HG03439 (cell line): ENCODE data around the gene GNAL.
"Not testable (repeated sequence)": the region's sequence is repeated elsewhere in the genome, so short reads cannot be mapped to it uniquely, and the experiment has no call there.

Source experiments
- ATAC-seq: cut with Tn5 transposase; IDR thresholded peaks from one replicate; pipeline ENCODE4 v1.9.1; 2021; ENCODE audit warnings: mild to moderate bottlenecking, moderate library complexity; ENCODE audit not compliant: unreplicated experiment

GNAL gene

GRCh38 chr18:11844436-11844835, 155.4 kb downstream of the GNAL start:
- ATAC-seq = no peak

GRCh38 chr18:11845654-11846053, 156.6 kb downstream of the GNAL start:
- ATAC-seq = no peak

- ATAC-seq = no peak
Measured at GRCh38 chr18:11847811-11848210, 158.7 kb downstream of the GNAL start.

GRCh38 chr18:11849279-11849678, 160.2 kb downstream of the GNAL start:
- ATAC-seq = no peak

GRCh38 chr18:11849841-11850634, 161.0 kb downstream of the GNAL start:
- no peak for ATAC-seq

- ATAC-seq = peak; percentile 39
Measured at GRCh38 chr18:11850821-11851145, 161.7 kb downstream of the GNAL start.

- peak; percentile 94 for ATAC-seq
Measured at GRCh38 chr18:11851146-11851805, 162.2 kb downstream of the GNAL start, which contains the start of gene CHMP1B. CHMP1B (plus strand) TSS chr18:11851413; CDS start chr18:11851512, 99 bp downstream.

- peak; percentile 32 for ATAC-seq
Measured at GRCh38 chr18:11851806-11852337, 162.8 kb downstream of the GNAL start.

- ATAC-seq = not testable (repeated sequence)
Measured at GRCh38 chr18:11854554-11854953, 165.5 kb downstream of the GNAL start.

GRCh38 chr18:11857177-11857887, 168.3 kb downstream of the GNAL start:
- no peak for ATAC-seq

GRCh38 chr18:11859282-11859830, 170.3 kb downstream of the GNAL start:
- no peak for ATAC-seq

- ATAC-seq = no peak
Measured at GRCh38 chr18:11859903-11860407, 170.9 kb downstream of the GNAL start.

GRCh38 chr18:11860594-11861450, 171.8 kb downstream of the GNAL start:
- no peak for ATAC-seq

GRCh38 chr18:11861583-11862288, 172.7 kb downstream of the GNAL start:
- ATAC-seq = no peak

GRCh38 chr18:11862468-11863137, 173.5 kb downstream of the GNAL start:
- no peak for ATAC-seq

GRCh38 chr18:11864471-11864870, 175.4 kb downstream of the GNAL start:
- ATAC-seq = no peak

GRCh38 chr18:11865071-11865470, 176.0 kb downstream of the GNAL start:
- no peak for ATAC-seq

GRCh38 chr18:11866329-11866728, 177.3 kb downstream of the GNAL start:
- ATAC-seq = no peak

GRCh38 chr18:11866764-11867163, 177.7 kb downstream of the GNAL start:
- no peak for ATAC-seq
